MM.1S (cell line): ENCODE data around the gene MED27.

Source experiments
- CTCF ChIP-seq: fragments of 300-600 bp; sonication (generic); IDR thresholded peaks from 2 replicates; pipeline ENCODE4 v1.5.1; 2016; ENCODE audit warnings: antibody characterized with exemption, low read length, mixed read lengths
- EZH2phosphoT487 ChIP-seq: fragments of 300-600 bp; sonication (generic); IDR thresholded peaks from 2 replicates; pipeline ENCODE4 v1.6.1; 2018; ENCODE audit warnings: antibody characterized with exemption, low read length

GRCh38 chr9:131997779-131998178 lies 81.9 kb downstream of the MED27 start:
- TF ChIP-seq CTCF (no peak), EZH2phosphoT487 (no peak)
